ENCODE measurements around the gene VCL. TPM values are rescaled to one million over a fixed set of nuclear protein-coding genes. Genes with fewer than 3 reads are reported as not detected.

Gene VCL
- polyA plus RNA-seq, 1 of the 3 experiments (the other 2 are of a cell fraction): 147 TPM

DNA sequence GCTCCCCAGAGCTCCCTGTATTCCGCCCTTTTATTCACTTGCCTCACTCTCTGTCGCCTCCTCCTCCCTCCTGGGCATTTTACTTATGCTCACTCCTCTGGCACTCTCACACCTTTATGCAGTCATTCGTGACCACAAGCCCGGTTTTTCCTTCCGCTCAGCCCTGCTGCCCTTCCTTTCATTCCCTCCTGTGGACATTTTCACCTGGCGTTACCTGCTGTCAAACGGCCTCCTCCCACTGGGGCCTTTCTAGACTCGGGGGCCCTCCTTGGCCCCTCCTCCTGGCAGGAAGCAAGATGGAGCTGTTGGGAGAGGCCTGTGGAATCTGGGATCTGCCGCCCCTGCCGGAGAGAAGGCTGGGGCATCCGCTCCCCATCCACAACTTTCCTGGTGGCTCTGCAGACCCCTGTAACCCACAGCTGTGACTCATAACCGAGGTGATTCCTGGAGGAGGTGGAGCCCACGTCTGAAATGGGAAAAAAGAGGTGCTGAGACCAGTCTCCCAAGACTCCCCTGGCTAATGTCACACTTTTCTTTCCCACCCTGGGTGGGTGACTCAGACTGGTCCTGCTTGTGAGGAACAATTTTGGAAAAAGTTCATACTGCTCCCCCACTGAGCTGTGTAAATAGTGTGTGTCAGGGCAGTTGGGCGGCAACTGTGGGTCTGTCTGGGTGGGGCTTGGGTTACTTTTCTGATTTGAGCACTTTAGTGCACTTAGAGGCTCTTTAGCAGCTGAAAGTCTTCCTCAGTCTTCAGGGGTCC lies 1.2 kb downstream of the VCL start (continued):
- TF ChIP-seq, protein P1, sequence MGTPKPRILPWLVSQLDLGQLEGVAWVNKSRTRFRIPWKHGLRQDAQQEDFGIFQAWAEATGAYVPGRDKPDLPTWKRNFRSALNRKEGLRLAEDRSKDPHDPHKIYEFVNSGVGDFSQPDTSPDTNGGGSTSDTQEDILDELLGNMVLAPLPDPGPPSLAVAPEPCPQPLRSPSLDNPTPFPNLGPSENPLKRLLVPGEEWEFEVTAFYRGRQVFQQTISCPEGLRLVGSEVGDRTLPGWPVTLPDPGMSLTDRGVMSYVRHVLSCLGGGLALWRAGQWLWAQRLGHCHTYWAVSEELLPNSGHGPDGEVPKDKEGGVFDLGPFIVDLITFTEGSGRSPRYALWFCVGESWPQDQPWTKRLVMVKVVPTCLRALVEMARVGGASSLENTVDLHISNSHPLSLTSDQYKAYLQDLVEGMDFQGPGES (IDR thresholded peaks at IDR 0.05; ENCODE audit: low read depth, low read length): no peak
- TF ChIP-seq FOXJ3 (CRISPR knock-in tag; IDR thresholded peaks at IDR 0.05): no peak
- no peak for TF ChIP-seq NRF1 (IDR thresholded peaks at IDR 0.05; ENCODE audit: low read depth, low read length)
- TF ChIP-seq CHD2 (IDR thresholded peaks at IDR 0.05; ENCODE audit: low read length, partially characterized antibody): no peak
- TF ChIP-seq, protein P2, sequence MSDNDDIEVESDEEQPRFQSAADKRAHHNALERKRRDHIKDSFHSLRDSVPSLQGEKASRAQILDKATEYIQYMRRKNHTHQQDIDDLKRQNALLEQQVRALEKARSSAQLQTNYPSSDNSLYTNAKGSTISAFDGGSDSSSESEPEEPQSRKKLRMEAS (IDR thresholded peaks at IDR 0.05; ENCODE audit: low read depth): peak; percentile 50
- peak; percentile 70 for TF ChIP-seq JUND (IDR thresholded peaks at IDR 0.05)
- TF ChIP-seq, protein P3, sequence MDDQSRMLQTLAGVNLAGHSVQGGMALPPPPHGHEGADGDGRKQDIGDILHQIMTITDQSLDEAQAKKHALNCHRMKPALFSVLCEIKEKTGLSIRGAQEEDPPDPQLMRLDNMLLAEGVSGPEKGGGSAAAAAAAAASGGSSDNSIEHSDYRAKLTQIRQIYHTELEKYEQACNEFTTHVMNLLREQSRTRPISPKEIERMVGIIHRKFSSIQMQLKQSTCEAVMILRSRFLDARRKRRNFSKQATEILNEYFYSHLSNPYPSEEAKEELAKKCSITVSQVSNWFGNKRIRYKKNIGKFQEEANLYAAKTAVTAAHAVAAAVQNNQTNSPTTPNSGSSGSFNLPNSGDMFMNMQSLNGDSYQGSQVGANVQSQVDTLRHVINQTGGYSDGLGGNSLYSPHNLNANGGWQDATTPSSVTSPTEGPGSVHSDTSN (IDR thresholded peaks at IDR 0.05): peak; percentile 29; the same call in 1 of the 2 replicates
- peak; percentile 43; the same call in 1 of the 2 replicates for TF ChIP-seq TCF12 (IDR thresholded peaks at IDR 0.05)
- no peak for TF ChIP-seq ELF1 (IDR thresholded peaks at IDR 0.05)
- no peak for TF ChIP-seq MEF2A (IDR thresholded peaks at IDR 0.05; ENCODE audit: borderline replicate concordance, low read depth)
- no peak for TF ChIP-seq RCOR1 (IDR thresholded peaks at IDR 0.05; ENCODE audit: low read length)
- TF ChIP-seq RXRA (IDR thresholded peaks at IDR 0.05; ENCODE audit: borderline replicate concordance, low read depth): peak; percentile 46; the same call in 1 of the 2 replicates
- TF ChIP-seq YY1 (IDR thresholded peaks at IDR 0.05; ENCODE audit: low read depth): peak; percentile 78
- no peak; the same call in 1 of the 2 replicates for TF ChIP-seq TAF1 (IDR thresholded peaks at IDR 0.05; ENCODE audit: borderline replicate concordance, low read depth, low read length)
- TF ChIP-seq, protein P4, sequence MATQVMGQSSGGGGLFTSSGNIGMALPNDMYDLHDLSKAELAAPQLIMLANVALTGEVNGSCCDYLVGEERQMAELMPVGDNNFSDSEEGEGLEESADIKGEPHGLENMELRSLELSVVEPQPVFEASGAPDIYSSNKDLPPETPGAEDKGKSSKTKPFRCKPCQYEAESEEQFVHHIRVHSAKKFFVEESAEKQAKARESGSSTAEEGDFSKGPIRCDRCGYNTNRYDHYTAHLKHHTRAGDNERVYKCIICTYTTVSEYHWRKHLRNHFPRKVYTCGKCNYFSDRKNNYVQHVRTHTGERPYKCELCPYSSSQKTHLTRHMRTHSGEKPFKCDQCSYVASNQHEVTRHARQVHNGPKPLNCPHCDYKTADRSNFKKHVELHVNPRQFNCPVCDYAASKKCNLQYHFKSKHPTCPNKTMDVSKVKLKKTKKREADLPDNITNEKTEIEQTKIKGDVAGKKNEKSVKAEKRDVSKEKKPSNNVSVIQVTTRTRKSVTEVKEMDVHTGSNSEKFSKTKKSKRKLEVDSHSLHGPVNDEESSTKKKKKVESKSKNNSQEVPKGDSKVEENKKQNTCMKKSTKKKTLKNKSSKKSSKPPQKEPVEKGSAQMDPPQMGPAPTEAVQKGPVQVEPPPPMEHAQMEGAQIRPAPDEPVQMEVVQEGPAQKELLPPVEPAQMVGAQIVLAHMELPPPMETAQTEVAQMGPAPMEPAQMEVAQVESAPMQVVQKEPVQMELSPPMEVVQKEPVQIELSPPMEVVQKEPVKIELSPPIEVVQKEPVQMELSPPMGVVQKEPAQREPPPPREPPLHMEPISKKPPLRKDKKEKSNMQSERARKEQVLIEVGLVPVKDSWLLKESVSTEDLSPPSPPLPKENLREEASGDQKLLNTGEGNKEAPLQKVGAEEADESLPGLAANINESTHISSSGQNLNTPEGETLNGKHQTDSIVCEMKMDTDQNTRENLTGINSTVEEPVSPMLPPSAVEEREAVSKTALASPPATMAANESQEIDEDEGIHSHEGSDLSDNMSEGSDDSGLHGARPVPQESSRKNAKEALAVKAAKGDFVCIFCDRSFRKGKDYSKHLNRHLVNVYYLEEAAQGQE (IDR thresholded peaks at IDR 0.05; ENCODE audit: low read depth, low read length): no peak
- no peak for TF ChIP-seq EZH2phosphoT487 (IDR thresholded peaks at IDR 0.05; ENCODE audit: borderline replicate concordance, low read depth)
- 0 out of 2 replicates have a peak, but pooled peaks have one; percentile 54 for TF ChIP-seq FOXM1 (IDR thresholded peaks at IDR 0.05; ENCODE audit: low read depth)
- TF ChIP-seq, protein P5, sequence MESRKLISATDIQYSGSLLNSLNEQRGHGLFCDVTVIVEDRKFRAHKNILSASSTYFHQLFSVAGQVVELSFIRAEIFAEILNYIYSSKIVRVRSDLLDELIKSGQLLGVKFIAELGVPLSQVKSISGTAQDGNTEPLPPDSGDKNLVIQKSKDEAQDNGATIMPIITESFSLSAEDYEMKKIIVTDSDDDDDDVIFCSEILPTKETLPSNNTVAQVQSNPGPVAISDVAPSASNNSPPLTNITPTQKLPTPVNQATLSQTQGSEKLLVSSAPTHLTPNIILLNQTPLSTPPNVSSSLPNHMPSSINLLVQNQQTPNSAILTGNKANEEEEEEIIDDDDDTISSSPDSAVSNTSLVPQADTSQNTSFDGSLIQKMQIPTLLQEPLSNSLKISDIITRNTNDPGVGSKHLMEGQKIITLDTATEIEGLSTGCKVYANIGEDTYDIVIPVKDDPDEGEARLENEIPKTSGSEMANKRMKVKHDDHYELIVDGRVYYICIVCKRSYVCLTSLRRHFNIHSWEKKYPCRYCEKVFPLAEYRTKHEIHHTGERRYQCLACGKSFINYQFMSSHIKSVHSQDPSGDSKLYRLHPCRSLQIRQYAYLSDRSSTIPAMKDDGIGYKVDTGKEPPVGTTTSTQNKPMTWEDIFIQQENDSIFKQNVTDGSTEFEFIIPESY (IDR thresholded peaks at IDR 0.05; ENCODE audit: borderline replicate concordance, low read depth): no peak
- peak; percentile 12; the same call in 1 of the 2 replicates for TF ChIP-seq RAD21 (IDR thresholded peaks at IDR 0.05; ENCODE audit: low read length)
- TF ChIP-seq, protein P6, sequence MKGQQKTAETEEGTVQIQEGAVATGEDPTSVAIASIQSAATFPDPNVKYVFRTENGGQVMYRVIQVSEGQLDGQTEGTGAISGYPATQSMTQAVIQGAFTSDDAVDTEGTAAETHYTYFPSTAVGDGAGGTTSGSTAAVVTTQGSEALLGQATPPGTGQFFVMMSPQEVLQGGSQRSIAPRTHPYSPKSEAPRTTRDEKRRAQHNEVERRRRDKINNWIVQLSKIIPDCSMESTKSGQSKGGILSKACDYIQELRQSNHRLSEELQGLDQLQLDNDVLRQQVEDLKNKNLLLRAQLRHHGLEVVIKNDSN (IDR thresholded peaks at IDR 0.05; ENCODE audit: borderline replicate concordance, low read depth): no peak
- no peak for TF ChIP-seq GATA2 (CRISPR knock-in tag; IDR thresholded peaks at IDR 0.05)
- peak; percentile 29; the same call in 1 of the 2 replicates for TF ChIP-seq POLR2AphosphoS5 (IDR thresholded peaks at IDR 0.05; ENCODE audit: low read depth, low read length)
- TF ChIP-seq GABPA (IDR thresholded peaks at IDR 0.05; ENCODE audit: low read depth): no peak

All from SK-N-SH (cell line).